LHCN-M2 (cell line): ENCODE measurements around the gene WDR86. TPM values are rescaled to one million over a fixed set of nuclear protein-coding genes. Genes with fewer than 3 reads are reported as not detected.

Experiments used
- DNase-seq: peaks from one replicate; pipeline ENCODE4 v3.0.0-alpha.2; 2012; ENCODE audit warnings: low read depth
- total RNA-seq: library from RNA; depleted of rRNA; stranded (reverse); fragments of >200 nt; gene quantifications from 2 replicates; pipeline ENCODE4 v1.2.3, GENCODE V29; 2014

Gene WDR86
- total RNA-seq, 1 experiment from 2014 or later, result 1.3 TPM

GRCh38 chr7:151439855-151440798 lies 30.3 kb upstream of the WDR86 start, which contains the start of gene CRYGN:
Gene CRYGN (minus strand): TSS chr7:151440141. CDS start chr7:151439917, 224 bp downstream.
- no peak for DNase-seq

GRCh38 chr7:151438864-151439601 lies 29.2 kb upstream of the WDR86 start:
- no peak for DNase-seq

- DNase-seq, result no peak
These were observed 28.2 kb upstream of the WDR86 start for GRCh38 chr7:151437866-151438516.

GRCh38 chr7:151437159-151437553 lies 27.3 kb upstream of the WDR86 start:
- DNase-seq, result no peak

- no peak for DNase-seq
These were observed 26.8 kb upstream of the WDR86 start for GRCh38 chr7:151436446-151437158.

- DNase-seq, result no peak
These were observed 26.1 kb upstream of the WDR86 start for GRCh38 chr7:151435971-151436370.

- DNase-seq, result no peak
These were observed 25.5 kb upstream of the WDR86 start for GRCh38 chr7:151435103-151435916.

- DNase-seq, result no peak
These were observed 24.7 kb upstream of the WDR86 start for GRCh38 chr7:151434549-151434948.

GRCh38 chr7:151433721-151434400 lies 24.0 kb upstream of the WDR86 start:
- DNase-seq, result no peak

GRCh38 chr7:151432658-151433521 lies 23.1 kb upstream of the WDR86 start:
- no peak for DNase-seq

- DNase-seq, result no peak
These were observed 22.0 kb upstream of the WDR86 start for GRCh38 chr7:151431768-151432311.

- DNase-seq, result no peak
These were observed 21.5 kb upstream of the WDR86 start for GRCh38 chr7:151431281-151431767.

- DNase-seq, result no peak
These were observed 20.8 kb upstream of the WDR86 start for GRCh38 chr7:151430391-151431205.

- no peak for DNase-seq
These were observed 19.9 kb upstream of the WDR86 start for GRCh38 chr7:151429560-151430331.

- no peak for DNase-seq
These were observed 19.4 kb upstream of the WDR86 start for GRCh38 chr7:151429237-151429559.

GRCh38 chr7:151428378-151429236 lies 18.8 kb upstream of the WDR86 start:
- DNase-seq, result no peak
